H9 (cell line): ENCODE measurements around the gene MYOF. TPM values are rescaled to one million over a fixed set of nuclear protein-coding genes. Genes with fewer than 3 reads are reported as not detected.

Experiments
- DNase-seq: peaks from one replicate; pipeline ENCODE4 v3.0.0-alpha.2; 2017
- H2AFZ ChIP-seq: one replicate; pipeline ENCODE4 v1.6.1; 2013; ENCODE audit warnings: mild to moderate bottlenecking, low read length, control low read depth, moderate library complexity
- H2AK5ac ChIP-seq: 2 replicates; pipeline ENCODE4 v1.6.1; 2013; ENCODE audit warnings: low read length, control low read depth, mixed read lengths; ENCODE audit not compliant: insufficient read length
- H2BK120ac ChIP-seq: one replicate; pipeline ENCODE4 v1.6.1; 2013; ENCODE audit warnings: low read depth, mild to moderate bottlenecking, low read length, control low read depth, inconsistent platforms; ENCODE audit not compliant: poor library complexity, severe bottlenecking
- H2BK12ac ChIP-seq: 2 replicates; pipeline ENCODE4 v1.6.1; 2013; ENCODE audit warnings: low read length, control low read depth, mixed read lengths, low read depth; ENCODE audit not compliant: insufficient read length
- H2BK15ac ChIP-seq: 2 replicates; pipeline ENCODE4 v1.6.1; 2013; ENCODE audit warnings: low read depth, low read length, control low read depth
- H2BK20ac ChIP-seq: one replicate; pipeline ENCODE4 v1.6.1; 2013; ENCODE audit warnings: low read depth, mild to moderate bottlenecking, low read length, control low read depth, inconsistent platforms; ENCODE audit not compliant: poor library complexity, severe bottlenecking
- H2BK5ac ChIP-seq: 2 replicates; pipeline ENCODE4 v1.6.1; 2013; ENCODE audit warnings: low read length, control low read depth, mixed read lengths; ENCODE audit not compliant: insufficient read length
- H3K14ac ChIP-seq: 2 replicates; pipeline ENCODE4 v1.6.1; 2013; ENCODE audit warnings: low read length, control low read depth; ENCODE audit not compliant: insufficient read depth
- H3K18ac ChIP-seq: 2 replicates; pipeline ENCODE4 v1.6.1; 2013; ENCODE audit warnings: low read depth, mild to moderate bottlenecking, mixed read lengths, low read length, control low read depth; ENCODE audit not compliant: insufficient read length
- H3K23ac ChIP-seq: 2 replicates; pipeline ENCODE4 v1.6.1; 2013; ENCODE audit warnings: low read length, control low read depth, mixed read lengths, low read depth; ENCODE audit not compliant: insufficient read length
- H3K23me2 ChIP-seq: 2 replicates; pipeline ENCODE4 v1.6.1; 2013; ENCODE audit warnings: low read depth, mild to moderate bottlenecking, mixed read lengths, low read length, control low read depth; ENCODE audit not compliant: insufficient read length, poor library complexity, severe bottlenecking
- H3K27ac ChIP-seq: 2 replicates; pipeline ENCODE4 v1.5.1; 2013; ENCODE audit warnings: low read length, control low read depth, mixed read lengths, low read depth; ENCODE audit not compliant: insufficient read length
- H3K27me3 ChIP-seq: 2 replicates; pipeline ENCODE4 v1.6.1; 2013; ENCODE audit warnings: low read length, control low read depth, inconsistent platforms; ENCODE audit not compliant: insufficient read depth
- H3K4ac ChIP-seq: 2 replicates; pipeline ENCODE4 v1.6.1; 2013; ENCODE audit warnings: low read depth, mild to moderate bottlenecking, control low read depth, inconsistent platforms, low read length, moderate library complexity
- H3K4me1 ChIP-seq: 2 replicates; pipeline ENCODE4 v1.6.1; 2013; ENCODE audit warnings: low read length, control low read depth, inconsistent platforms; ENCODE audit not compliant: insufficient read depth
- H3K4me2 ChIP-seq: 2 replicates; pipeline ENCODE4 v1.6.1; 2013; ENCODE audit warnings: low read length, control low read depth, mixed read lengths; ENCODE audit not compliant: insufficient read length, insufficient read depth
- H3K56ac ChIP-seq: 2 replicates; pipeline ENCODE4 v1.6.1; 2013; ENCODE audit warnings: low read depth, mild to moderate bottlenecking, mixed read lengths, low read length, control low read depth; ENCODE audit not compliant: insufficient read length
- H3K79me1 ChIP-seq: 2 replicates; pipeline ENCODE4 v1.6.1; 2013; ENCODE audit warnings: low read depth, mild to moderate bottlenecking, moderate library complexity, low read length, control low read depth, inconsistent platforms; ENCODE audit not compliant: insufficient read depth, poor library complexity, severe bottlenecking
- H3K79me2 ChIP-seq: 2 replicates; pipeline ENCODE4 v1.6.1; 2013; ENCODE audit warnings: low read length, control low read depth, inconsistent platforms; ENCODE audit not compliant: insufficient read depth
- H3K9ac ChIP-seq: 2 replicates; pipeline ENCODE4 v1.6.1; 2013; ENCODE audit warnings: low read length, control low read depth, mixed read lengths; ENCODE audit not compliant: insufficient read length; ENCODE audit errors: extremely low read depth
- H3K9me3 ChIP-seq: one replicate; pipeline ENCODE4 v1.6.1; 2013; ENCODE audit warnings: low read depth, low read length, inconsistent platforms; ENCODE audit not compliant: control insufficient read depth
- H3T11ph ChIP-seq: one replicate; pipeline ENCODE4 v1.6.1; 2013; ENCODE audit warnings: mild to moderate bottlenecking, low read length, control low read depth, inconsistent platforms
- H4K20me1 ChIP-seq: one replicate; pipeline ENCODE4 v1.6.1; 2013; ENCODE audit not compliant: control insufficient read depth, insufficient read length, insufficient read depth
- H4K5ac ChIP-seq: 2 replicates; pipeline ENCODE4 v1.6.1; 2013; ENCODE audit warnings: low read depth, mild to moderate bottlenecking, mixed read lengths, low read length, control low read depth; ENCODE audit not compliant: insufficient read length
- H4K8ac ChIP-seq: replicated peaks from 2 replicates; pipeline ENCODE4 v1.6.1; 2013; ENCODE audit warnings: low read length, control low read depth, mixed read lengths, low read depth; ENCODE audit not compliant: insufficient read length
- H4K91ac ChIP-seq: 2 replicates; pipeline ENCODE4 v1.6.1; 2013; ENCODE audit warnings: low read depth, mild to moderate bottlenecking, moderate library complexity, mixed read lengths, low read length, control low read depth; ENCODE audit not compliant: insufficient read length
- H3K27ac Mint-ChIP-seq, 3 experiments: 2 replicates in 2 of 3; 3 replicates in 1 of 3; pipeline ENCODE4 v1.8.0; 2020 to 2021; ENCODE audit warnings: mixed read lengths in 3 of 3, mild to moderate bottlenecking in 1 of 3, moderate library complexity in 1 of 3
- H3K27me3 Mint-ChIP-seq: 2 replicates; pipeline ENCODE4 v1.8.0; 2021; ENCODE audit warnings: low read depth, mild to moderate bottlenecking, moderate library complexity, mixed read lengths
- H3K36me3 Mint-ChIP-seq, 3 experiments: 2 replicates in 2 of 3; 3 replicates in 1 of 3; pipeline ENCODE4 v1.8.0; 2020 to 2021; ENCODE audit warnings: low read depth in 3 of 3, mixed read lengths in 3 of 3; ENCODE audit not compliant: insufficient read depth in 1 of 3
- H3K4me1 Mint-ChIP-seq, 2 experiments: 2 replicates each; pipeline ENCODE4 v1.8.0; 2020; ENCODE audit warnings: mixed read lengths in 2 of 2
- H3K4me3 Mint-ChIP-seq, 2 experiments: 2 replicates in 1 of 2; 3 replicates in 1 of 2; pipeline ENCODE4 v1.8.0; 2020 to 2021; ENCODE audit warnings: mild to moderate bottlenecking in 2 of 2, mixed read lengths in 2 of 2, moderate library complexity in 1 of 2
- H3K9me3 Mint-ChIP-seq, 2 experiments: 2 replicates in 1 of 2; 3 replicates in 1 of 2; pipeline ENCODE4 v1.8.0; 2020; ENCODE audit warnings: mild to moderate bottlenecking in 2 of 2, mixed read lengths in 2 of 2, moderate library complexity in 1 of 2
- CTCF ChIP-seq: fragments of 200-600 bp; sonication (generic); conservative IDR thresholded peaks from 3 replicates; pipeline ENCODE4 v1.8.0; 2021; ENCODE audit warnings: antibody characterized with exemption, mild to moderate bottlenecking
- WGBS: extraction: QIAGEN DNeasy Blood & Tissue Kit; methylation state at CpG from one replicate; pipeline ENCODE4 v1.1.7; 2013; ENCODE audit warnings: missing lambda C conversion rate, low lambda C conversion rate, mixed read lengths; ENCODE audit not compliant: insufficient read length; ENCODE audit errors: extremely low coverage; 5-methylcytosine and 5-hydroxymethylcytosine counted together
- total RNA-seq: library from RNA; stranded (reverse); gene quantifications from 2 replicates; pipeline ENCODE4 v1.2.1, GENCODE V29; 2021

The MYOF gene
- total RNA-seq, 1 experiment from 2014 or later: 2.8 TPM

GRCh38 chr10:93266858-93267257 lies 215.3 kb downstream of the MYOF start:
- no peak overlapping the region for H3K56ac ChIP-seq
- H3K4me3 Mint-ChIP-seq: no peak overlapping the region
- no peaks in the 10 kb centered on the region; the same call in 1 of the 2 replicates for H3K27me3 Mint-ChIP-seq
- no peak overlapping the region for H3K27ac ChIP-seq
- H3K79me2 ChIP-seq: no peaks in the 10 kb centered on the region
- no peak overlapping the region for H2AK5ac ChIP-seq
- H3K4me2 ChIP-seq: no peak overlapping the region
- H3K4ac ChIP-seq: no peak overlapping the region
- H3K14ac ChIP-seq: no peak overlapping the region
- no peak overlapping the region for H3K27ac Mint-ChIP-seq
- TF ChIP-seq CTCF: no peak
- no peak overlapping the region for H2BK20ac ChIP-seq
- no CpG with 5 or more reads among the region's 4 CpGs for WGBS
- no peak overlapping the region for H3K9ac ChIP-seq
- H3K79me1 ChIP-seq: no peaks in the 10 kb centered on the region
- peaks cover 11 to 18% of the 10 kb centered on the region in 2 experiments for H3K4me1 Mint-ChIP-seq
- H2BK5ac ChIP-seq: no peak overlapping the region
- no peak overlapping the region for H3T11ph ChIP-seq
- H3K9me3 ChIP-seq: peaks cover 16% of the 10 kb centered on the region
- H4K91ac ChIP-seq: no peak overlapping the region
- H2BK15ac ChIP-seq: no peak overlapping the region
- no peak overlapping the region for H3K23ac ChIP-seq
- no peak overlapping the region for H2BK120ac ChIP-seq
- H2BK12ac ChIP-seq: no peak overlapping the region
- H3K27me3 ChIP-seq: no peaks in the 10 kb centered on the region
- H3K18ac ChIP-seq: no peak overlapping the region
- peaks cover 26 to 47% (median 41%) of the 10 kb centered on the region in 3 experiments for H3K36me3 Mint-ChIP-seq
- H2AFZ ChIP-seq: no peak overlapping the region
- no peaks in the 10 kb centered on the region for H3K23me2 ChIP-seq
- no peak overlapping the region for H4K8ac ChIP-seq
- no peaks in the 10 kb centered on the region for H4K20me1 ChIP-seq
- H3K4me1 ChIP-seq: peaks cover 7% of the 10 kb centered on the region; the same call in 1 of the 2 replicates
- peaks cover 28 to 53% of the 10 kb centered on the region in 2 experiments for H3K9me3 Mint-ChIP-seq
- DNase-seq: no peak
- H4K5ac ChIP-seq: no peak overlapping the region
